SIG-M5 treated with dmso at 0.1 percent for 504 hours (cell line): ENCODE measurements around the gene TBC1D4.
"Not testable (repeated sequence)": the region's sequence is repeated elsewhere in the genome, so short reads cannot be mapped to it uniquely, and the experiment has no call there.

Experiments
- DNase-seq: peaks from one replicate; lab custom pipeline; 2025; ENCODE audit not compliant: unreplicated experiment; lab: John Stamatoyannopoulos, UW

The TBC1D4 gene

GRCh38 chr13:75329723-75330122 is 152.2 kb downstream of the TBC1D4 start:
- no peak for DNase-seq

GRCh38 chr13:75329097-75329496 is 152.9 kb downstream of the TBC1D4 start:
- DNase-seq, result no peak

- DNase-seq, result no peak
These were observed 154.8 kb downstream of the TBC1D4 start for GRCh38 chr13:75327135-75327510.

- DNase-seq, result peak; percentile 21
These were observed 155.5 kb downstream of the TBC1D4 start for GRCh38 chr13:75326173-75327134.

GRCh38 chr13:75325711-75326110 is 156.3 kb downstream of the TBC1D4 start:
- DNase-seq, result no peak

DNA sequence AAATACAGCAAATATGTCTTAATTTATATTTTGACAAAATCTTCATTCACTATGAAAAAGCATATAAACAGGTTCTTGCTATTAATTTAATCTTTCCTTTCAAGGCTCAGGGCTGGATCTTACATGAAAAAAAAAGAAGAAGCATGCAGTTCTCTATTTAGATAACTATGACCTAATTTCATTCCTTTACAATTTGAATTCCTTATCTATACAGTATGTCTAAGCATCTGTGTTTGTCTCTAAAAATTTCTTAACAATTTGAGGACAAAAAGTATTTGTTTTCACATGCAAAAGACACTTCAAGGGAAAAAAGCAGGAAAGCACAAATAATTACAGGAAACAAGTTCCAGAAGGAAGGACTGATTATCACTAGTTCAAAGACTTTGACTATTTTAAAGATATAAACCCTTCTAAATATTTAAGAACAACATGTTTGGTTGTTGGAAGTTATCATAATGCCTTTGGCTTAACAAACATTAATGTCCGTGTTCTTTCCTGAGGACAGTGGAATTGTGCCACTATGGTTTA is 157.5 kb downstream of the TBC1D4 start:
- DNase-seq, result no peak

- no peak for DNase-seq
These were observed 160.9 kb downstream of the TBC1D4 start for GRCh38 chr13:75321084-75321483.

DNA sequence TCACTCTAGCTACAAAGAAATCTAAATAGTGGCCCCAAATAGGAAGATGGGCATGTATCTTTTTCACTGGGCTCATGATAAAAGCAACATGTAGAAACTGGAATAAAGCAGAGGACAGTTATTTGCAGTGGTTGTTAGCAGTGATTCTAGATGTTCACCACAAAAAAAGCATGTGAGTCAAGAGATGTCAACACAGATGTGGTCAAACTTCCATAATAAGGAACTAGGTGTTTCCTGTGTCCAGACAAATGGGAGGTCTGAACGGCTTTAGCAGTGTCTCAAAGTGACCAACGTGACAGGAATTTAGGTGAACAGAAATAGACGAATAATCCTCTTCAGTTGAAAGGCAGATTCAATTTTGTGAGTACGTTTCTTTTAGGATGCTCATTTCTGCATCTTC is 162.7 kb downstream of the TBC1D4 start:
- no peak for DNase-seq

DNA sequence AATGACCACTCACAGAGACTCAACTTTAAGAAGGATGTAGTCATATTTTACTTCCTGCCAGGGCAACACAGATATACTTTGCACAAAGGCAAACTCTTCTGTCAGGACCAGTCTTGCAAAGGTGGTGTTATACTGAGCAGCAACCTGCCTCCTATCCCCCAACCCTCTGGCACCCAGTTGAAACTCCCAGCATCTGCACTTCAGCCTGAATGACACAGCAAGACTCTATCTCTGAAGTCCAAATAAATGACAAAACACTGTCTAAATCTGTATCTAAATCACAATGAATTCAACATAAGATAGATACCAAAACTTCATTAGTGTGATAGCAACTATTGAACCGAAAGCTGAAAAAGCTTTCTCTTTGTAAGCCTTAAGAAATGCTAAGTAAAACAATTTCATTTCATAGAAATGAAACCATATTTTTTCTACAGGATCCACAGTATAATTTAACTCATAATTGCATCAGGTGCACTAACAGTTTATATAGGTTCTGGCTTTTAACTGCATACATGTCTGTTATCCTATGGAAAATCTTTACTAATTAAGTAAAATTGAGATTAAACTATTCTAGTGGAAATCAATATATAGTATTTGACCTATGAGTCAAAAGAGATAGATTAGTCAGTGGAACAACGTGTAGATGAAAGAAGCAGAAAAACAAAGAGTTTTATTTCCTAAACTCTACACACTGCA is 163.7 kb downstream of the TBC1D4 start:
- DNase-seq, result no peak

DNA sequence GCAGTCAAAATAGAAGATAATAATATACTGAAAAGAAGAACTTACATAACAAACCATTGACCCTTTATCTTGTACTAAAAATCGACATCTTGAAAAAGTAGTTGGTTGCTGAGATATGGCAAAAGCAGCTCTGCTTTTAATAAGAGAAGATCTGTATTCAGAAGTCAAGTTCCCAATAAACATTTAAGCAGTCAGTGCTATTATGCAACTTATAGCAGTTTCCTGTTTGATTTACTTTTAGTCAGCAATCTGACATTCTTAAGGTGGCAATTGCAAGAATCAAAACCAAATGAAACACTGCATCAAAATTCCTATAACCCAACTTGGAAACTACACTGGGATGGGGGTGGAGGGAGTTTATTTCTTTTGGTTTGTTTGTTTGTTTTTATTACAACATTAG is 165.5 kb downstream of the TBC1D4 start:
- no peak for DNase-seq

- DNase-seq, result no peak
These were observed 169.0 kb downstream of the TBC1D4 start for GRCh38 chr13:75312884-75313520.

- DNase-seq, result no peak
These were observed 171.9 kb downstream of the TBC1D4 start for GRCh38 chr13:75309981-75310580.

DNA sequence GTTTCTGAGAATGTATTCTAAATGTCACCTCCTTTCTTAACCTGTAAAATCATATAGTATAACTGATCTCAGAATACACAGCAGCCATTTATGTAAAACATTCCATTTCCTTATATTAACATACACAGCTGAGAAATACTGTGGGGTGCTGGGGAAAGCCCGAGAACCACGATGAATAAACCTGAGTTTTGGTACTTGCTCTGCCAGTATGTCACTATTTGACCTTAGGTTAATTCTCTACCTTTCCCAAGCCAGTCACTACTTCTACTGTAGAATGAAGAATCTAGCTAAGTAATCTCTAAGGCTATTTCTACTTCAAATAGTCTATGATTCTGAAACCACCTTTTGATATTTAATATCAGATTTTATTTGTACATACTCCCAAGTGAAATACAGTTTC is 173.7 kb downstream of the TBC1D4 start:
- DNase-seq, result no peak

- no peak for DNase-seq
These were observed 174.5 kb downstream of the TBC1D4 start for GRCh38 chr13:75307370-75307949.

DNA sequence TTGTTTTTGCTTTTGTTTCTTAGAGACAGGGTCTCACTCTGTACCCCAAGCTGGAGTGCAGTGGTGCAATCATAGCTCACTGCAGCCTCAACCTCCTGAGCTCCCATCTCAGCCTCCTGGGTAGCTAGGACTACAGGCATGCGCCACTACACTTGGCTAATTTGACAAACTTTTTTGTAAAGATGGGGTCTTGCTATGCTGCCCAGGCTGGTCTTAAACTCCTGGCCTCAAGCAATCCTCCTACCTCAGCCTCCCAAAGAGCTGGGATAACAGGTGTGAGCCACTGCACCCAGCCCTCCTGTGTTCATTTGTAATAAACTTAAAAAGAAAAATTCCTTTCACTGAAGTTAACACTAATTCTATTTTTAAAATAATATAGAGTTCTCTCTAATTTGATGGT is 175.0 kb downstream of the TBC1D4 start:
- DNase-seq, result not testable (repeated sequence)

DNA sequence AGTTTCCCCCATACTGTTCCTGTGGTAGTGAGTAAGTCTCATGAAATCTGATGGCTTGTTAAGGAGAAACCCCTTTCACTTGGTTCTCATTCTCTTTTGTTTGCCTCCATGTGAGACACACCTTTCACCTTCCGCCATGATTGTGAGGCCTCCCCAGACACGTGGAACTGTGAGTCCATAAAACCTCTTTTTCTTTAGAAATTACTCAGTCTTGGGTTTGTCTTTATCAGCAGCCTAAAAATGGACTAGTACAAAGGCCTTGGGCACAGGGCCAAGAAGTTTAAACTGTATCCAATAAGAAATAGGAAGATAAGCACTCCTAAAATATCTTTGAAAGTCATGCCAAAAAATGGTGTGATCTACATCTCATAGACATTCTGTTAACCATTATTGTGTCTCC is 176.9 kb downstream of the TBC1D4 start:
- no peak for DNase-seq

DNA sequence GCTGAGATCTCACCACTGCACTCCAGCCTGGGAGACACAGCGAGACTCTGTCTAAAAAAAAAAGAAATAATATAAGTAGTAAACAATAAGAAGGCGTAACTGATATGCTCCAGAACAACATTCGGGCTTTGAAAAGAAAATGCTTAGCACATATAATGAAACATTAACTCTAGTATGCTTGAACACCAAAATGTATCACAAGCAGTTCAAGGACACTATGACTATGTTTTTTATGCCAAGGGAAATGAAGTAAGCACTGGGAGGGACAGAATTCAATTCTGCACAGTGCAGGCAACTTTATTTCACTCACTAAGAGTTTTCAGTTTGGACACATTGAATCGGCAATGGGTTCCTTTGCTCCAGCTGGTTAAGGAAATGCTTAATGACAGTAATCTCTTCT is 178.7 kb downstream of the TBC1D4 start:
- DNase-seq, result no peak

DNA sequence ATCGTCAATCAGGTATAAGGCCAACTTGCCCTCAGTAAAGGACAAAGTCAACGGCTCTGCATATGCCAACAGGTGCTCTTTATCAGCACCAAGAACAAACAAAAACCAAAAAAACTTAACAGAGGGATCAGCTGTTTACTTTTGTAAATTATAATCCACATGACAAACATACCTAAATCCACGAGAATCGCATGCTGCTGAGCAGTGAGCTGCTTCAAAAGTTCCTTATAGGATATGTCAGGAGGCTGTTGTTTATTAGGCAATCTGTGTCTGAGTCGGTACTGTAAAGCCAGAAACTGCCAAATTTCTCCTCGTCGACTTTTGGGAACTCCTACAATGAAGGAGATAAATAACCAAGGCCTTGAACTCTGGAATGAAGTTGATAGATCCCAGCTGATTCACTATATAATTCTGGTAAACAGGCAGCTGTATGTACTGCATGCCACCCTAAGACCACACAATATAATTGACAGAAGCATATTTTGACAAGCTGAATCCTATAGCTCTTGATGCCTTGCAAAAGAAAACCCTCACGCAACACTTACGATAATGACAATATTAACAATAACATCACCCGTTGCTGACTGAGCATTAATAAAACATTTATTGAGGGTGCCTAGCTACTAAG is 179.8 kb downstream of the TBC1D4 start:
- no peak for DNase-seq

GRCh38 chr13:75299913-75300862 is 181.8 kb downstream of the TBC1D4 start:
- no peak for DNase-seq
